Measurements from ENCODE around the gene MAPKAPK5.

DNA sequence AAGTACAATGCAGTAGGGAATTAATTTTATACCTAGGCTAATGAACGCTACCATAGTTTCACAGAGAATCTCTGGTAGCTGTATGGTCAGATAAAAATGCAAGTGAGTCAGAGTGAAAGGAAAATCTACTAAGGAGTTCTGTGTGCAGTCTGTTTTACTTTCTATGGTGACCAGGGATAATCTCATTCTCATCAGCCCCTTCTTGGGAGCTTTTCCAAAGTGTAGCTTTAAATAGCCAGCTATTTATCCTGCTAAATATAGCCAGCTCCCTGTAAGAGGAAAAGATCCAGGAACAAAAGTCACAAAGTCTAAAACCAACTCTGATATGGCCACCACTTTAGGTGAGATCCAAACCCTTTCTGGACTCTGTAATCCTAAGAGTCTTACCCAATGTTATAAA, 95.4 kb downstream of the MAPKAPK5 start:
- TF ChIP-seq CTCF (IDR thresholded peaks at IDR 0.05): no peak
- no peak for TF ChIP-seq POLR2A (IDR thresholded peaks at IDR 0.05)
- TF ChIP-seq POLR2AphosphoS5 (IDR thresholded peaks at IDR 0.05): no peak
